GM18507 (cell line): Measurements from ENCODE around the gene PAX3.

Experiments used
- DNase-seq: peaks from one replicate; pipeline ENCODE4 v3.0.0; 2011; ENCODE audit warnings: low read depth; ENCODE audit not compliant: insufficient read length; ENCODE audit errors: extremely low spot score
- FAIRE-seq: peaks from 2 replicates; lab custom pipeline; 2011; peaks lifted over from hg19 to GRCh38; lab: Jason Lieb, UNC

PAX3 gene

DNA sequence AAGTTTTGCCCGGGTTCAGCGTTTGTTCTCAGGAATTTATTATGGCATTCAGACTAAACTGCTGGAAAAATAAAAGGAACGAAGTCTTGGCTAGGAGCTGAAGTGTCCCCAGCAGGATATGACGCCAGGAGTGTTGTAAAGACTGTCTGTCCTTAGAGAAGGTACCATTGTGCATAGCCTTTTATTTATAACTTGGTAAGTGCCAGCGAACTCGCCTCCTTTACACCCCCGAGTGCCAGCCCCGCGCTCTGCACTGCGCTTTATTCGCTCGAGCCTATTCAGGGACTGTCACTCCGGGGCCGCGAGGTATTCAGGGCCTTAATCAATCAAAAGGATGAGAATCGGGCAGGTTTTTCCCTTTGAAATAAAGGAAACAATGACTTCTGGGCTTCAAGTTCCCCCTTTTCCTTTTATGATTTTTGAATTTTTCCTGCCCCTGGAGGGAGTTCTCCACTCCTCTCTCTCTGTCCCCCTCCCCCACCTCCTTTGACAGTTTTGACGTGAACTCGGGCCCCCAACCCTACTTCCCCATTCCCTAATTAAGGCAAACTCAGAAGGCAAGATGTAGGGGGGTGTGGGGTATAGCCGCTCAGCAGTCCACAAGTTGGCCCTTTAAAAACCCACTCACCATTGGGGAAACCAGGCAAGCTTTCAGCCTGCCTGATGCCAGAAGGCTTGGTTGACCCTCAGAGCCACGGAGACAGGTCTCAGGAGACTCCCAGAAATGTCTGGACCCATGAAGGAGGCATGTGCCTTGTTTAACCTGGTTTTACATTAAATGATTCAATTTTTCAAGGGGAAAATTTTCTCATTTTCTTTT, 1.3 kb upstream of the PAX3 start:
- no peak for DNase-seq

DNA sequence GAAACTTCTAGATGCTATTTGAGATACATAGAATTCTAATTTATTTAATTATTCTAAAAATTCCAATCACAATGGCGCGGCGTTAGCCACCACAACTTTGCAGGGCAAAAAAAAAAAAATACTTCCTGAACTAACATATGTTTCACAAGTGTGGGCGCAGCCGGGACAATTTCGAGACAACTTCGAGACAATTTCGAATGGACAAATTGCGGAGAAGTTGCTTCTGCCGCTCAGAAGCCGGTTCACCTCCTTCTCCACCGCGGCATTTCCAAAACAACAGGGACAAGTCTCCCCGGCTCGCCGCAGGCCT, 842 bp downstream of the PAX3 start:
- FAIRE-seq, result no peak
- no peak for DNase-seq

More for the DNA sequence above, 1.3 kb upstream of the PAX3 start:
- no peak for FAIRE-seq

GRCh38 chr2:222297600-222297935, 1.2 kb downstream of the PAX3 start:
- FAIRE-seq, result no peak
- no peak for DNase-seq

DNA sequence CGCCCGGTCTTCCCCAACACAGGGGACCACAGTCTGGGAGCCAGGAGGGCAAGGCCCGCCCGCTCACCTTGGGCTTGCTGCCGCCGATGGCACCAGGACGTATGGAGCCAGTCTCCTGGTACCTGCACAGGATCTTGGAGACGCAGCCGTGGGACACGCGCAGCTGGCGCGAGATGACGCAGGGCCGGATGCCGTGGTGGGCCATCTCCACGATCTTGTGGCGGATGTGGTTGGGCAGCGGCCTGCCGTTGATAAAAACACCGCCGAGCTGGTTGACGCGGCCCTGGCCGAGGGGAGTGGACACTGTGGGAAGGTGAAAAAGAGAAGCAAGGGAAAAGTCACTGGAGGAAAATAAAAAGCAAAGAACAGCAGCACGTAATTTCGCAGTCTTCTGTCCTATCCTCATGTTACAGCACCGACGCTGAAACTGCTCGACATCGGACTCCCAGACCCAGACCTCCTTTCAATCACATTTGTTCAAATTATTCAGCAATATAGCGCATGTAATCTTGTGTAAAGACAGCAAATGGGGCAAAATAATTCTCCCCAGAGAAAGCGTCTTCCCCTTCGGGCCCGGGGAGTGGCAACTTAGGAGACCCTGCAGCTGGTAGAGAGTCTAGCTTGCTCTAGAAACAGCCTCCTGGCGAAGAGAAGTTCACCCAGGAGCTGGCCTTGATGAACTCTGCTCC, 1.7 kb downstream of the PAX3 start:
- DNase-seq (no peak), FAIRE-seq (no peak)

- FAIRE-seq (no peak), DNase-seq (no peak)
These were observed 2.5 kb downstream of the PAX3 start for GRCh38 chr2:222296311-222296741.

DNA sequence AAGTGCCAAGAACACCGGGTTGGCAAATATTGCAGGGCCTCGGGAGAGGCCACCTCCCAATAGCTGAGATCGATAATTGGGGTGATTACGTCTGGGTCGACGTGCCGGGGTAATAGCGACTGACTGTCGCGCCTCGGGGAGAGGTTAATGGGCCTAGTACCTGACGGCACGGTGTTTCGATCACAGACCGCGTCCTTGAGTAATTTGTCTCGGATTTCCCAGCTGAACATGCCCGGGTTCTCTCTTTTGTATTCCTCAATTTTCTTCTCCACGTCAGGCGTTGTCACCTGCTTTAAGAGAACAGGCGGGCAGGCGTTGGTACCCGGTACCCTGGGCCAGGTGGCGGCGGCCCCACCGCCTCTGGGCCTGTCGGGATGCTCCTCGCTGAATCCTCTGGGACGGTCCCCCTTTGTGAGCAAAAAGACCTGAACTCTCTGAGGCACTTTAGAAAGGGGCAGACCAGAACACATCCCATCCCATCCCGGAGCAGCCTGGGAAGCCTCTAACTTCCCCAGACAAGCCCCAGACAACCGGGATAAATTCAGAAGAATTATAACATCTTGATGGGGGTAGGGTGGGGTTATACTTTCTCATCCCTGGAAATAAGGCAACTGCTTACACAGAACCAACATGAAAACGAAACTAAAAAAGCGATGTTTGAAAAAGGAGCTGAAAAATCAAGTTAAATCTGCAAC, 3.3 kb downstream of the PAX3 start:
- FAIRE-seq (peak; percentile 24), DNase-seq (no peak)

DNA sequence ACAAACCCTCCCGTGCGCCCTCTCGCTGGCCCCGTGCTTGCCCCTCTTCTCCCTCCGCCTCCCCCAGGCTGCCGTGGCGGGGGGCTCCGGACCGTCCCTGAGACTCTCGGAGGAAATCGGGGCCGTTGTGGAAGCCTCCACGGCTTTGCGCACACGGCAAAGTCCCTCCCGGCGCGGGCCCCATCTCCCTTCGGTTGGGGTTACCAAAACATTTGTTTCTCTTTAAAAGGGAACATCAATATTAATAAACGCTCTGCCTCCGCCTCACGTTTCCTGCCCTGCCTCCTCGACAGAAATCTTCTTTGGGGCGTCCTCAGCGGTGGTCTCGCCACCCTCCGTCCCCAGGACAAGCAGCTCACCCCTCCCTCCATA, 3.8 kb downstream of the PAX3 start:
- DNase-seq (no peak), FAIRE-seq (no peak)

GRCh38 chr2:222293660-222294630, 4.9 kb downstream of the PAX3 start:
- FAIRE-seq, result no peak
- DNase-seq, result no peak

GRCh38 chr2:222292149-222293134, 6.4 kb downstream of the PAX3 start:
- FAIRE-seq (no peak), DNase-seq (no peak)

DNA sequence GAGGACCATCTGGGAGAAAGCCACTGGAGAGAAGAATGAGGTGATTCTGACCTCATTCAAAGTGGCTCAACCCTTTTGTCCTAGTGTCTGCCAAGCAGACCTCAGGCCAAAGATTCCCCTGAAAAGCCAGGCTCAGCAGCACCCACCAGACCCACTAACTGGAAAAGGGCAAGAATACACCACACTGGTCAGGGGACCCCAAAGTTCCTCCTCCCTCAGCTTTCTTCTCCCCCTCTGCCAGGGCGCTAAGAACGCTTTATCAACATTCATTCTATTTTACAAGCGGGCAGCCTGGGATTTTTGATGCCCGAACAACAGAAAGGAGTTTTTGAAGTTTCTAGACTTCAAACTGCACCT, 7.3 kb downstream of the PAX3 start:
- DNase-seq (no peak), FAIRE-seq (no peak)

- DNase-seq, result no peak
- FAIRE-seq, result no peak
These were observed 7.9 kb downstream of the PAX3 start for GRCh38 chr2:222290736-222291484.

- FAIRE-seq, result no peak
- no peak for DNase-seq
These were observed 8.4 kb downstream of the PAX3 start for GRCh38 chr2:222290401-222290735.

DNA sequence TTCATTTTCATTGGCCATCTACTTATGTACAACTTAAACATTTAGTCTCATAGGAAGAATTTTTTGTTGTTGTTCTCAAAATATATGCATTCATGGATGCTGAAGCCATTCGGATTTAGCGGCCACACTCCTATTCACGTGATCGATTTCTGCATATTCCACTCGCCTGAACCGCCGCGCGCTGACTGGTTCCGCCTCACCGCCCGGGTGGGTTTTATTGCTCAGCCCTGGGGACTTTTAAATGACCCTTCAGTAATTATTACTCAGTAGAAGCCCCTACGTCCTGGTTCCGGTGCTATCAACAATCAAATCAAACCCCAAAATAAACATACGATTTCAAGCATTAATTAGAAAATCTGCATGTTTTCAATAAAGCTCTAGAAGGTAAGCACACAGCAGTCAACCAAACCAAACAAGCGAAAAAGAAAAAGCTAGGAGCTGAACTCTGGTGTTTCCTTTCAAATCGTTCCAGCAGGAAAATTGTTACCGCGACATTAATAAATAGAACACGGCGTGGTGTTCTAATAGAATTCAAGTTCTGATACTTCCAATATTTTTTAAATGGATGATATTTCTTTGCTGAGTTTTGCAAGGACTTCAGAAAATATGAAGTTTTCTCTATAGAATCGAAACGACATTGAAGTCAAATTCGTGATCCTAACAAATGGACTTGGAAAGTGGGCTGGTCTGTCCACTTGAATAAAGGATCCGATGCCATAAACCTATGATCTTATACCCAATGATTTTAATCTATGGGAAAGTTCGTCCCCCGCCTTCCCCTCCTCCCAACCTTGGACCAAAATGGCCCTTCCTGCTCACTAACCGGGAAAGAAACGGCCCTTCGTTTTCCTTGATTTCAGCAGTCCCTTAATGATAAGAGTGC, 9.3 kb downstream of the PAX3 start:
- DNase-seq, result no peak
- FAIRE-seq, result no peak

DNA sequence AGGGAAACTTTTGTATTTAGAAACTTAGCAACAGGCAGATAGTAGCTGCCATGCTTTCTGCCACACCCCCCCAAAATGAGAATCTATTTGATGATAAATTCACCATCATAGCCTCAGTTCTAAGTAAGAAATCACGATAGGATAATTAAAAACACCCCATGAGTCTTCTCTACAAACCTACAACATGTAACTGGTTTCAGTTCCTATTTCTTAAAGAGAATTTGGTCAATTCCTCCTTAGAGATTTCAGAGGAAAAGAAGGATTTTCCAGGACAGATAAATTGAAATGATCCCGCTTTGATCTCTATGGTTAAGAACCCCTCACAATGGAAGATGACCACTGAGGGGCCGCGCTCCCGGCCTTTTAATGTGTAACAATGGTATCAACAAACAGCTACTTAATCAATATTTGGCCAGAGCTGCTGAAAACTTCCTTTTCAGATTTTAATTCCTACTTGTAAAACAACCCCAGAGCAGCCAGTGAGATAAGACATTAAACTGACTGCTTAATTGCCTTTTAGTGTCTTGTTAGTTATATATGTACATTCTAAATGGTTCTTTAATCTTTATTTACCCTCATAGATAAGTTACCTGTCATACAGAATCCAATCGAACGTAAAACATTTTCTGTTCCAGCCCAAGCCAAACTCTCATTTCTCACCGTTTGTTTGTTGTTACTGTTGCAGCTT, 10.1 kb downstream of the PAX3 start:
- DNase-seq (no peak), FAIRE-seq (no peak)

DNA sequence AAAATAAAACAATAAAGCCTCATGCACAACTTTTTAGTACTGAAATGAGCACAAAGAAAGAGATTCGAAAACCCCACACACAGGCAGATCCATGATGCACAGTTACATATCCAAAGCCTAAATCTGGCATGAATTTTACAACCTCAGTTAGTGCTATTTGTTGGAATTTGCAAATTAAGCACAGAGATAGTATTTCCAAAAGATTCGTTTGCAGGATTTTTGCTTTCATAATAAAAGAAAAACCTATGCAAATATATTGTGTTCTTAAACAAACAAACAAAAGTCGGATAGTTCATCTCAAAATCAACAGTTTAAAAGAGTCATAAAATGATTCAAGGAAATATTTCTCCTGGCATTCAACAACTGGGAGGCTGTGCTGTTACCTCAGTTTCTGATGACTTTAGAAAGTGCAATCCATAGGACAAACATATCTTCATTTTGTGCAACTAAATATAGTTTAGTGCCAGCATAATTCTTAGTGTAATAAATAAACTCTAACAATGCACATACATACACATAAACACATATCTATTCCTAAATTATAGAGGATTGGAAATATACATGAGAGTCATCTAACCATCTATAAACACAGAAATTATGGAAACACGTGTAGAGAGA, 10.8 kb downstream of the PAX3 start:
- FAIRE-seq (no peak), DNase-seq (no peak)

DNA sequence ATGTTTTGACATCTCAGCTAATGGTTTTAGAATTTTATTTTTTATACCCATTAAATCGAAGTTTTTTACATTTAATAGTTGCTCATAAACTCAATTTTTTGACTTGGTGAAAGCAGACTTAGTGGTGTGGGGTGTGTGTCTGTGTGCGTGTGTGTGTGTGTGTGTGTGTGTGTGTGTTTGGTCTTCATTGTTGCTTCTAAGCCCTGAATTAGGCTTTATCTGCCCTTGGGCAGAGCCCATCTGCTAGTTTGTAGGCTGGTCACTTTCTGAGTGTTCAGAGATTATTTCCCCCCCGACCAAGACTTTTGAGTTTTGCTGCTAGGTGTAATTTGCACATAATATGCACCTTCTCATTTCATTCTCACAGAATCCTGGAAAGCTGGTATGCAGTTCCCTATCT, 14.3 kb downstream of the PAX3 start:
- FAIRE-seq (no peak), DNase-seq (no peak)
